NOMO-1 treated with dmso at 0.1 percent for 144 hours (cell line): ENCODE data around the gene HOXA4.

Source experiments
- DNase-seq: peaks from one replicate; lab custom pipeline; 2025; ENCODE audit not compliant: unreplicated experiment; lab: John Stamatoyannopoulos, UW

The HOXA4 gene

DNA sequence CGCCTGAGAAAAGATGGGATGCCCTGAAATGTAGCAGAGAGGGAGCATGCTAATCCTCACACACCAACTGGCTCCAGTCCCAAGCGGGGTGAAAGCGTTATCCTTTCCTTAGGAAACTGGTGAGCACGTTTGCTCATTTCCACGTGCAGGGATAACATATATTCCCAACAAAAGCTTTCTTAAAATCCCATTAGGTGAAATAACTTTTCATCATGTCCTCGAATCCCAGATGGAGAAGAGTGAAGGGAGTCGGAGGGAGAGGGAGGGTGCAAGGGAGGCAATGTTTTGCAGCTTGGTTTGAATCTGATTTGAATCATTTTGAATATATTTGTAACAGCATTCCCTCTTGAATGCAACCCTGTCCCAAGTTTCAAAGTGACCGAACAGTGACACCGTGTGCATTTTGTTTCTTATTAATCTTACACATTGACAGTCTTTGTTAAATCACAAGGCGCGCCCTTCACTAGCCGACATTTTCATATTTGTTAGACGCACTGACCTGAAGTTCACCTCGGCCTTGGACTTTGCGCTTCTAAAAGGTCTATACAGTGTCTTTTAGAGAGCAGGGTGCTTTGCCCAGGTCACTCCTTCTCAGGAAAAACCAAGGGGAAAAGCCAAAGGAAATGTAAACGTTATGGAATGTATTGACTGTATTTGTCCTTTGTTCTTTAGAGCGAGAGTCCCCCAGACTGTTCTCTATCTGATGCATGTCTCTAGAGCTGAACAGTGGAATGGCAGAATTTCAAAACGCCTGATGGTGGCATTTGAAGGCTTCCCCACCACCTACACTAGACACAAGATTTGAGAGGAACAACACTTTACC lies 3.1 kb upstream of the HOXA4 start:
- no peak for DNase-seq

DNA sequence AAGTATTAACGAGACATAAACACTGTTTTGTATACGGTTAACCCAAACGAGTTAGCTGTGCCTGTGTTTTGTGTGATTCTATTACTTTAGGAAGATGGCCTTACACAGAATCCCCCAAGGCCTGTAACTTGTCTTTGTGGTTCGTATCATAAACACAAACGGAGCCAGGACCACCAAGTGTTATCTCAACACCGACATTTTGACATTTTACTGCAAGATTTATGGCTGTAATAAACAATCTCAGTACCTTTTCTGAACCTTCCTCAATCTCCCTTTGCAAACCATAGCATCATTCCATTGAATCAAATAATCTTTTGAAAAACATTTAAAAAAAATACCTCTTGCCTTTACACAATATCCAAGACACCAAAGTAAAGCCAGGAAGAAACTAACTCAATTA lies 2.4 kb upstream of the HOXA4 start:
- DNase-seq: no peak

DNA sequence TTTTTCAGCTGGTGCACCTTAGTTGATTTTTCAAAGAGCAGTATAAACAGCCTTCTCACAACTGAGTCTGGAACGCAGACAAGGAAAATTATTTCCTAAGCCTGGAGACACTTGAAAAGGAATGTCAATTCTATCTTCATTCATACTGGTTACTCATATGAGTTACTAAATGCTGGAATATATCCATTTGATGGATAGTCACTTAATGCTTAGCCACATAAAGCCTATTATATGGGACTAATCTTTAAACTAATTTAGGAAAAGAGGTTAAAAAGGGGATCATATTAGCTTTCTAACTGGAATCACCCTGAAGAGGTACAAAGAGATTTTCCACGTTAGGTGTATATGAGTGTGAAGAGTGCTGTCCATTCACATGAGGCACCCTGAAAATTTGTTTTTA lies 1.7 kb upstream of the HOXA4 start:
- no peak for DNase-seq

DNA sequence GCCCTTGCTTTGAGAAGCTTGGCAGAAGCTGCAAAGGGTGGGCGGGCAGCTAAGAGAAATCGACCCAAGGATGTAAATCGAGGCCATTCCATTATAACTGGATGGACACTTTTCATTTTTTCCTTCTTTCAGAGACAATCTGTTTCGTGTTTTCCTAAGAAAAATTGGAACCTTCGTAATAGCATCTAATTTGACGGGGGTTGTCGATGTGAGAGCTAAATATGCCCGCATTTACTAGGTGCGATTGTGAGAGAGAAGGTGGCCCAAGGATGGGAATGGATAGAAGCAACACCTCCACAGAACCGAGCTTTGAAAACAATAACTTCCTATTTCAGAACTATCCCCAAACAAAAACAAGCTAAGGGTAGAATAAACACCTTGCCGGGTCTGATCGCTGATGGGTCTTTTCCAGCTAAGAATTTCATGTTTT lies 848 bp upstream of the HOXA4 start:
- DNase-seq: no peak

DNA sequence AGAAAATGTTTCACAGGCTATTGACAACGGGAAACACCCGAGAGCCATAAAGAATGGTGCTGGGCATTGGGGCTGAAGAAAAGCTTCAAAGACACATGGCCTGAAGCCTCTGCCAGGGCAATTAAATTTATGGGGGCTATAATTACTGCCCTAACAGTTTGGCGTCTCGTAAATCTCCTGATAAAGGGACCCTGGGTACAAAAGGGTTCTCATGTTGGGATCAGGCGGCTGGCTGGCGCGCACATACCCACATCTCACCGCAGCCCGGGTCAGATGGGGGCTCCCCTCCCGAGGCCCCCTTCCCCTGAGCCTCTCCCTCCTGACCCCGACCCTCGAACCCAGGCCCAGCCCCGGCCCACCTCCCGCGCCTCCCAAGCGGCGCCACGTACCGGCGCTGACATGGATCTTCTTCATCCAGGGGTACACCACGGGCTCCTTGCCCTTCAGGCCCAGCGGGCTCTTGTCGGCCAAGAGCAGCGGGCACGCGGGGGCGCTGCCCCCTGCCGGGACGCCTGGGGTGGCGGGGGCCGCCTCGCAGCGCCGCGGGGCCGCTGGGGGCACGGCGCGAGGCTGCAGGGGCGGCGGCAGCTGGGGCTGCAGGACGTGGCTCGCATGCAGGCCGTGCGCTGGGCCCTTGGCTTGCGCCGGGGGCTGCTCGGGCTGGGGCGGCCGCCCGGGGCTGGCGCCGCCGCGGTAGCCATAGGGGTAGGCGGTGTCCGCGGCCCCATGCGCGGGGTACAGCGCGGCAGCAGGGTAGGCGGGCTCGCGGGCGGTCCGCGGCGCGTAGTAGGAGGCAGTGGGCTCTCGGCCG lies 623 bp downstream of the HOXA4 start:
- DNase-seq: no peak

DNA sequence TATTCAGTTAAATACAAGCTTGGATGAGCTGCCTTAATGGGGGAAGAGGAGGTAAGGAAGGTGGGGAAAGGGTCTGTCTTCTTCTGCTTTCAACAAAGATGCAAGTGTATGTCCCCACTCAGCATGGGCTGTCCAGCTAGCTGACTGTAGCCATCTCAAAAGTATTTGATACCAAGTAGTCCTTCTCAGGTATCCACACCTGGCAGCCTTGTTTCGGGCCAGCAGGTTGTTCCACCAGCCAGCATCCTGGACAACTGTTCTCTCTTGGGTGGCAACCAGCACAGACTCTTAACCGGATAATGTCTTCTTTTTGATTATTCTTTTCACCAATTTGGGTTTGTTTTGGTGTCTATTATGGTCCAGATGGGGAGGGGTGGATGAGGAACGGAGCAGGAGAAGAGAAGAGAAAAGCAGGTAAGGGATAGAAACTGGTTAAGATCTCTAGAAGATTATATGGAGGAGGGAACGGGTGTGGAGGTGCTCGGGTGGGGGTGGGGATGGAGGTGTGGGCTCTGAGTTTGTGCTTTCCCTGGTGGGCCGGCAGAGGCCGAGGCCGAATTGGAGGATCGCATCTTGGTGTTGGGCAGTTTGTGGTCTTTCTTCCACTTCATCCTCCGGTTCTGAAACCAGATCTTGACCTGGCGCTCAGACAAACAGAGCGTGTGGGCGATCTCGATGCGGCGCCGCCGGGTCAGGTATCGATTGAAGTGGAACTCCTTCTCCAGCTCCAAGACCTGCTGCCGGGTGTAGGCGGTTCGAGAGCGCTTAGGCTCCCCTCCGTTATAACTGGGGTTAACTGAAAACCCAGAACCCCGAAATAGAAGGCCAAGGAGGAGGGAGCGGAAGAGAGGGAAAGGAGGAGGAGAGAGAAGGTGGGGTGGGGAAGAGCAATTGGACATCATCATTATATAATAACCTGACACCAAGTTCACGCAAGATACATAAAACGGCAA lies 1.5 kb downstream of the HOXA4 start:
- no peak for DNase-seq

DNA sequence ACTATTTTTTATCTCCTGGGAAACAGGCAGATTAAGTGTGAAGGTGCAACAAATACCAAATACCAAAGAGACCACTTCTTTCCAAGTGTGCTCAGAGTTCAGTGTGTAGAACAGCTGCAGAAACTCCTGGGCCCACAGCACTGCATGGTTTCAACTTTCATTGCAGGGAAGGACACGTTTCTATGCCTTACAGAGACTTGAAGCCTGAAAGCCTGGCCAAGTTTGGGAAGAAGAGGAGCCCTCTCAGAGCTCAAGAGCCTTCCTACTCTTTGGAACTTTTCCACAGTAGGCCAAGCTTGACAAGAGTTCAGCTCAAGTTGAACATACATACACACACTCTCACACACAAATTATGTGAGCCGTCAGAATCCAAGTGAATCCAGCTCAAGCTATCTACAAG lies 2.5 kb downstream of the HOXA4 start:
- DNase-seq: no peak

DNA sequence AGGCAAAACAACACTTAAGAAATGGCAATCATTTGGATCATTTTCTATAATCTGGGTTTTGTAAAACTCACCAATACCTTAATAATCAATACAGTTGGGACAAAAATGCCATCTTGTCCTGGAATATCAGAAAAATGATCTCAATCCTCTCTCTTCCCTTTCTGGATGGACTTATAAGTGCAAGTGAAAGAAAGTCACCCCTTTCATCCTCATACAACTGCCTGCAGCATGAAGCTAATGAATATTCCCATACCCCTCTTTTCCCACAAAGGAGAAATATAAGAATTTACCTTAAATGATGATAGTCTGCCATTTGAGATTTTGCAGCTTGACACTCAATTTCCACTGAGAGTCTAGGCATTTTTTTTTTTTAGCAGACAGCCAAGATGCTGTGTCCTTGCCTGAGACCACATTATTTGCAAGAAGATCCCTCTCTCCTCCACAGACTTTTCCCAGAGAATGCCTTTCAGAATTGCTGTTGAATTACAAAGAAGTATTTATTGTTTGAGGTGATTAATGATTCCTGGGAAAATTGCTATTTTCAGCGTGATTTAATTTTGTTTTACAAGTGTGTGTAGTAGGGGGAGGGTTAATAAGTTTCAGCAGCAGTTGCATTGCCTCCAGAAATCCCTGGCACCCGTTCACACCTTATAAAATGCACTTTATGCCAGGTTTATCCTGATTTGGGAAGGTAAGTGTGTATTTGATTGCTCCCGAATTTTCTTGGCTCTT lies 3.8 kb downstream of the HOXA4 start:
- no peak for DNase-seq

DNA sequence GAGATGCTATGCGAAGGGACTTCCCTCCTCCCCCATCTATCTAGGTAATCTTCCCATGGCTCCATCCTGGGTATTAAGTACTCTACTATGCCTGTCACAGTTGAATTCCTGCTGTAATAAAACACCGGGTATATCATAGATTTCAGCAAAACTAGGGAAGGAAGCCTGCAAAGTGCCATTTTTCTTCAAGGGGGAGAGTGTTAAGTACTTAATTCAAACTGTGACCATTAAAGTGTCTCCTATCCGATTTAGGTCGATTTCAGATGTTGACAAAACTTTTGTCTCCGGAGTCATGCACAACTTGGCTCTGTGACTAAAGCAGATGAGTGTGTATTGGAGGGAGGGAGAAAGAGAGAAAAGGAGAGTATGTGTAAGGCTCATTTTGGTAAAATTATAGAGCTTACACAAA lies 4.6 kb downstream of the HOXA4 start:
- DNase-seq: no peak

DNA sequence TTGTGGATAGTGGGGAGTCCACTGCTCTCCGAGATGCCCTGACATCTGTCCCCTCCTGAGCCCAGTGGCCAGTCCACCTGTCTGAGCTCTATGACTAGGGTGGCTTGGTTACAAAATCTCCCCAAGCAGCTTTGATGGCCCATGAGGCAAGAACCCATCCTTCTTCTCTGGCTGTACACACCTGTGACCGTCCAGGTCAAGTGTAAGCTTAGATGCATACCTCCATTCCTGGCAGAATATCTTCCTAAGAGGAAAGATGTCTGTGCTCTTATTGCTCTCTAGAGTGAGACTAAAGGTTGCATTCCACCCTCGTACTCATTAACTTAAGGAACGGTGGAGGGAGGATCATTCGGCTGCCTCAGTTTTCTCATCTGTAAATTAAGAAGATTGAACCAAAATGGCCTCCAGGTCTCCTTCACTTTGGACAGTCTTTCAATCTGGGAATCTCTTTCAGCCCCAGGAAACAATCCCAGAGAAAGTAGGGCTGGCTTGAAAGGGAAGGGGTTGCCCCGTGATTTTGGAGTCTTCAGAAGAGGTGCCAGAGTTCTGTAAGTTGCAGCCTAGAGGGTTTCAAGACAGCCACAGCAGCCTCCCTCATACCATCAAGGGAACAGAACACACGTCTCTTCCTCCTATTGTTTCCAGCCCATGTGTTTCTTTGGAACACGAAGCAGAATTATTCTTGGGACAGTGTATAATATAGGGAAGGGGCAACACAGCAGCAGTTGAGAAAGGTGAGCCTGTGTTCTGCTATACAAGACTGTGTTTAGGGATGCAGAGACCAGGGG lies 5.5 kb downstream of the HOXA4 start:
- DNase-seq: no peak

DNA sequence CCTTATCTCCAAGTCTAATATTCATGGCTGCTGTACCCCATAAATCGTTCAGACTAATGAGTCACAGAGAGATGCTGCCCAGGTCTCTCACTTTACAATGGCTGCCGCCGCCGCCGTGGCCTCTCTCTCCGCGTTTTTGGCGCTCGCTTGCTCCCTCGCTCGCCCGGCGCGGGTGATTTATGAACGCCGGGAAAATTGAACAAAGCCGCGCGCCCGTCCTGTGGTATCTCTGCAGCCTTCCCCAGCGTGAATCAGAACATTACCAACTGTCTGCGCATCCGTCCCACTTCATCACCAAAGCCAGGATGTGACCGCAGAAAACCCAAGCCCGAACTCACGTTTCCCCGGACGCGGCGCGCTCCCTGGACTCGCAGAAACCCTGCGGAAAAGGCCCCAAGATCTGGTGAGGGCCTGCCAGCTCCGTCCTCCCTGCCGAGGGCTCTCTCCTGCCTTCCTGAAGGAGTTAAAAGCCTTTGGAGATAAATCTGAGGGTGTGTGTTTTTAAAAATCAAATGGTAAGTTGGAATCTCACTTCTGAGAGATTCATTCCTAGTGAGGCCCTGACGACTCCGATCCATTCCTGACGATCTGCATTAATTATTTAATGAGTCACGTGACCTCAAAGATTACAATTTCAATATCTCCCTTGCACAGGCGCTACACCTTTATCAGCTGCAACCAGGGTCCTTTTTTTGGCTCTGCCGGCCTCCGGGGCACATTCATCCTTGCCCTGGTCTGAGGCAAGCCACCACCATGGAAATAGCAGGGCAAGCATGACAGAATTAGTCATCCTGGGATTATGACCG lies 6.3 kb downstream of the HOXA4 start:
- no peak for DNase-seq

DNA sequence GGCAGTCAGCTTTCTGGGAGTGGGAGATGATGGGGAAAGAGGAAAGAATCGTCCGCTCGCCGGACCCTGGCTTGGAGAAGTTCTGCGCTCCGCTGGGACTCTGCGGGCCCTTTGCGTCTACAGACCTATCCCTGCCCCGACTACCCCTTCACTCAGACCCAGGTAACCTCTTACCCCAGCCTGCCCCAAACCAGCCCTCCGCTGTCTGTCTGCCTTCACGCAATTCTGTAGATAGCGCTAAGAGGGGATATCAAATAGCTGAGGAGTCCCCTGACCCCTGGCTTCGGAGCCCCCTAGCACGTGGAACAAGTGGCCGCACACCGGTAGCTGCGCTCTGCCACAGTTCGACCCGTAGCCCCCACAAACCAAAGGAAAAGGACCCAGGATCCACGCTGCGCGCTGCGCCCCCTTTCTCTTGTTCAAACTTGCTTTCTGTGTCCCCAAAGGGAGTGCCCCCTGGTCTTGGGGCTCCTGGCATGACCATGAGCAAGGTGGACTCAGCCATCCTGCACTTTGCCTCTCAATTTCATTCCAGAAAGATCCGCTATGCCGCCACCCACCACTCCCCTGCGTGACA lies 7.0 kb downstream of the HOXA4 start:
- DNase-seq: no peak

DNA sequence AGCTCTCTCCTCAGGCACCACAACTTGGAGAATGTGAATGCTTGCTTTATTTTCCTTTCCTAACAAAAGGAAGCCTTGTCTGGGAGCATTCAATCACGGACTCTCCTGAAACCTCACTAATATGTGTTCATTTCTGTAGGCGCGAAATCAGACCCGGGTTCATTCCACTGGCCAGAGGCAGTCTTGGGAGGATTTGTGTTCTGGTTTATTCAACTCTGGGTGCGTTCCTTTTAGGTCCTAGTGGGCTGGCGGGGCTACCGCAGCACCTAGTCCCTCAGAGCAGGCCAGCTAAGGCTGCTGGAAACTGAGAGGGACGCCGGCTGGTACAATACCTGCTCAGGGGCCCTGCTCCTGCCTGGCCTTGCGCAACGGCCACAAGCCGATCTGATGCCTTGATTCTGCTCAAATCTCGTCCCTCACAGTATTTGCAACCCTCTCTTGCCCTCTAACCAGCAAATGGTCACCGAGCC lies 7.5 kb downstream of the HOXA4 start:
- no peak for DNase-seq

DNA sequence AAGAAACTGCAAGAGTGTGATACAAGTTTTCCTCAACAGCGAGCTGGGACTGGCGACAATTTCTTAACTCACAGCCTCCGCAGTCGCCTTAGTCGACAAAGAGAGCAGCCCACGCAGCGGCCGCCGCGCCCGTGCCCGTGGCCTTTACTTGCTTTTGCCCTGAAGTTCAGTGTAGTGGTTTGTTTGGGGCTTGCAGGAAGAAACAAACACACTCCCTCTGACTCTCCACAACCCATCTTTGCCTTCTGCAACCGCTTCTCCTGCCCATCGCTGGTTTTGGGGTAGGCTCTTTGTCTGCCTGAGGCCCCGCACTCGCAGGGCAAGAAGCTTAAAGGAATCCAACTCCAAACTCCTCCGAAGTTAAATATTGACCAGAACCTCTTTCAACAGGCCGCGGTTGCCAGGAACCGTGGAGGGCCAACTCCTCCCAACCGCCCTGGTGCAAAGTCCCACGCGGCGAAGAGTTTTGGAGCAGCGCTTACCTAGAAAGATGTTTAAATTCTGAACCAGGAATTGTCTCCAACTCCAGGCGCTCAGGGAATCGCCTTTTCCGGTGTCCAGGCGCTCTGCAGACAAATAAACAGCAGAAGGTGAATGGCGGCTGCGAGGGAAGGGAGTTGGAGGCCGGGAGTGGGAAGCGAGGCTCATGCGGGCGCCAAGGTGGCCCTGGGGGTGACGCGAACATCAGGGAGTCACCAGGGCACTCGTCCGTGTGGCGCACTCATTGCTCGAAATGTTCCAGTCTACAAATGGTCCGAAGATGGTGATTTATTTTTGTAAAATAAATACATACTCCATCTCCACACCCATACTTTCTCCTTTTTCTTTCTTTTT lies 8.3 kb downstream of the HOXA4 start:
- no peak for DNase-seq

DNA sequence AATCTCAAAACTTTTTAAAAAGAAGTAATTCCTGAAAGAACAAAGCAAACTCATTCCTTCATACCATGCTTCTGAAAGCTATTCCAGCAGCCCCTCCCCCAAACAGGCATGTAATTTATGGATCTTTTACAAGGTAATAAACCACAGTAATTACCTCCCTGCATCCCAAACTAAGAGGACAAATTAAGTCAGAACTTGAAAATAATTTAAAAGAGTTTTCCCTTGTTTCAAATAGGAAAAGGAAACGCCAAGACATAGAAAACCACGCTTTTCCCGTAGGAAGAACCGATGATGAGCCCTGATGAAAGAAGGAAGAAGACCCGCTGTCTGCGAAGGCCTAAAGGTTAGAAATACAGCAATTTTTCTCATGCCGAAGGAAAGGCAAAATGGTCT lies 8.9 kb downstream of the HOXA4 start:
- DNase-seq: no peak

DNA sequence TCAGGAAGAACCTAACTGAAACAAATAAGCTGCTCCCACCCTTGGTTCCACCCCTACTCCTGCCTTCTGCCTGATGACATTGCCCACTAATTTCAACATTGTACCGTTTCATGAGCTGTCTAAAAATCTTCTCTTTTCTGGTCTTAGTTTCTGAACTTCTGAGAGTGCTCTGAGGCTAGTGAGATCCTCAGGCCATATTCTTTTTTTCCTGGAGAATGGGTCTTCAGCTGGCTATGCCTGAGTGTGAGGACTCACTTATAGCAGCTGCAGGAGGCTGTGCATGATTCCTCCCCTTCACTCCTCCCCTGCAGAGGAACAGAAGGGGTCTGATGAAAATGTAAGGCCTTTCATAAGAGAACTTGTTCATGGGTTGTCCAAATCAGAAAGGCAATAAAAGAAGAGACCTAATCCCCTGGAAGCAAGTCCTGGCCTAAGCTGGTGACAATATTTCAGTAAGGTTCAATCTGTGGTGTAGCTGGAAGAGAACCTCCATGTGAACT lies 11.1 kb downstream of the HOXA4 start:
- DNase-seq: no peak

DNA sequence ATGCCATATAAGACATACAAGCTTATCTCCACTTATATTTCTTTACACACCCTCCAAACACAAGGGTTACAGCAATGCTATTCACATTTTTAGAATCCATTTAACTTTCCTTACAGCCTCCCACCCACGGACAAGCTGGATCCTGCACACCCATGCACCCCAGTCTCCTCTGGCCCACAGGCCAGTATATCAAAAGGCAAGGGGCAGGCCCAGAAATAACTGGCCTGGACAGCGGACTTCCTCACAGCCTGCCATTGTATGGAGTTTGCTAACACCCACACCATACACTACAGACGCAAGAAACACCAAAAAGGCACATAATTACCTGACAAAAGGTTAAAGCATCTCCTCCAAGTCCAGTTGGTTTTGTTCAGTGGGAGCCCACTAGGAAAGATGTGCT lies 12.0 kb downstream of the HOXA4 start:
- DNase-seq: no peak
